Measurements from ENCODE around the gene ZMYND8.

ZMYND8 gene

GRCh38 chr20:47244451-47244850 is 112.0 kb downstream of the ZMYND8 start:
- H4K20me1 ChIP-seq (ENCODE audit: insufficient read depth, low read length), result peaks cover 16% of the 10 kb centered on the region; the same call in 1 of the 2 replicates
- TF ChIP-seq EZH2 (IDR thresholded peaks at IDR 0.05; ENCODE audit: borderline replicate concordance, low read depth, low read length, severe bottlenecking), result no peak
- TF ChIP-seq, protein P1, sequence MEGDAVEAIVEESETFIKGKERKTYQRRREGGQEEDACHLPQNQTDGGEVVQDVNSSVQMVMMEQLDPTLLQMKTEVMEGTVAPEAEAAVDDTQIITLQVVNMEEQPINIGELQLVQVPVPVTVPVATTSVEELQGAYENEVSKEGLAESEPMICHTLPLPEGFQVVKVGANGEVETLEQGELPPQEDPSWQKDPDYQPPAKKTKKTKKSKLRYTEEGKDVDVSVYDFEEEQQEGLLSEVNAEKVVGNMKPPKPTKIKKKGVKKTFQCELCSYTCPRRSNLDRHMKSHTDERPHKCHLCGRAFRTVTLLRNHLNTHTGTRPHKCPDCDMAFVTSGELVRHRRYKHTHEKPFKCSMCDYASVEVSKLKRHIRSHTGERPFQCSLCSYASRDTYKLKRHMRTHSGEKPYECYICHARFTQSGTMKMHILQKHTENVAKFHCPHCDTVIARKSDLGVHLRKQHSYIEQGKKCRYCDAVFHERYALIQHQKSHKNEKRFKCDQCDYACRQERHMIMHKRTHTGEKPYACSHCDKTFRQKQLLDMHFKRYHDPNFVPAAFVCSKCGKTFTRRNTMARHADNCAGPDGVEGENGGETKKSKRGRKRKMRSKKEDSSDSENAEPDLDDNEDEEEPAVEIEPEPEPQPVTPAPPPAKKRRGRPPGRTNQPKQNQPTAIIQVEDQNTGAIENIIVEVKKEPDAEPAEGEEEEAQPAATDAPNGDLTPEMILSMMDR (IDR thresholded peaks at IDR 0.05; ENCODE audit: borderline replicate concordance, extremely low read depth, low read length, poor library complexity, severe bottlenecking), result no peak
- no peaks in the 10 kb centered on the region for H3K27me3 ChIP-seq (ENCODE audit: insufficient read depth, low read length, poor library complexity)
- peaks cover 86% of the 10 kb centered on the region for H3K36me3 ChIP-seq (ENCODE audit: insufficient read depth, low read length)
- ATAC-seq (ENCODE audit: insufficient read depth, low read depth) (no peak), DNase-seq (no peak)
- no peak overlapping the region for H3K4me2 ChIP-seq (ENCODE audit: insufficient read depth, low read length)
- no peaks in the 10 kb centered on the region for H3K9me3 ChIP-seq (ENCODE audit: insufficient read depth, low read length, severe bottlenecking)
- H3K4me1 ChIP-seq (ENCODE audit: insufficient read depth, low read length), result no peaks in the 10 kb centered on the region
- no peak overlapping the region for H3K9ac ChIP-seq (ENCODE audit: low read depth, low read length)
- H3K27ac ChIP-seq (ENCODE audit: low read length), result no peak overlapping the region
- H3K79me2 ChIP-seq (ENCODE audit: insufficient read depth, low read length), result 0 out of 2 replicates have a peak, but pooled peaks cover 3% of the 10 kb centered on the region
- no peak overlapping the region for H2AFZ ChIP-seq (ENCODE audit: low read depth, low read length)
- no peak overlapping the region for H3K4me3 ChIP-seq (ENCODE audit: low read depth in 1 of 2, low read length in 2 of 2)

- H3K79me2 ChIP-seq (ENCODE audit: insufficient read depth, low read length), result 0 out of 2 replicates have a peak, but pooled peaks cover 2% of the 10 kb centered on the region
- H3K36me3 ChIP-seq (ENCODE audit: insufficient read depth, low read length), result peaks cover 86% of the 10 kb centered on the region
Measured at GRCh38 chr20:47243532-47244305, 112.8 kb downstream of the ZMYND8 start.

DNA sequence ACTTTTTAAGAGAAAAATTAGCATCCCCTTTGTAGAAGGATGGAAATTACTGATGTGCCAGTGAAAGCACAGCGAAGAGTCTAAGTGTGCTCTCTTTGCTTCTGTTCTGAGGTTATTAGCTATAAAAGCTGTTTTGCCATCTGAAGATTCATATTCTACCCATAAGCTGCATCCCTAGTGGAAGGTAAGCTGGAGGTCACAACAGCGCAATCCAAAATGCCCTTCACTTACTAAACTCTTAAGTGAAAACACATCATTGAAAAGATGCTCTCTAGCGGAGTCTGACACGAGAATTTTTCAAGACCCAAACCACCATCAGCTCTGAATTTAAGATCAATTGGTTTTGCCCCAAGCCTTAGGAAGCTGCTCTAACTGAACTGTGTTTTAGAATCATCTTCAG is 113.5 kb downstream of the ZMYND8 start:
- H3K4me3 ChIP-seq (ENCODE audit: low read depth in 1 of 2, low read length in 2 of 2), result no peak overlapping the region
- H3K36me3 ChIP-seq (ENCODE audit: insufficient read depth, low read length), result peaks cover 86% of the 10 kb centered on the region
- H4K20me1 ChIP-seq (ENCODE audit: insufficient read depth, low read length), result peaks cover 16% of the 10 kb centered on the region; the same call in 1 of the 2 replicates
- H2AFZ ChIP-seq (ENCODE audit: low read depth, low read length), result no peak overlapping the region
- H3K27ac ChIP-seq (ENCODE audit: low read length), result no peak overlapping the region
- H3K9ac ChIP-seq (ENCODE audit: low read depth, low read length), result no peak overlapping the region
- H3K79me2 ChIP-seq (ENCODE audit: insufficient read depth, low read length), result no peaks in the 10 kb centered on the region
- H3K4me2 ChIP-seq (ENCODE audit: insufficient read depth, low read length), result no peak overlapping the region
- H3K9me3 ChIP-seq (ENCODE audit: insufficient read depth, low read length, severe bottlenecking), result no peaks in the 10 kb centered on the region
- no peak for TF ChIP-seq EZH2 (IDR thresholded peaks at IDR 0.05; ENCODE audit: borderline replicate concordance, low read depth, low read length, severe bottlenecking)
- TF ChIP-seq, protein P1 (IDR thresholded peaks at IDR 0.05; ENCODE audit: borderline replicate concordance, extremely low read depth, low read length, poor library complexity, severe bottlenecking), result no peak
- no peaks in the 10 kb centered on the region for H3K4me1 ChIP-seq (ENCODE audit: insufficient read depth, low read length)
- DNase-seq (no peak), ATAC-seq (ENCODE audit: insufficient read depth, low read depth) (no peak)
- H3K27me3 ChIP-seq (ENCODE audit: insufficient read depth, low read length, poor library complexity), result no peaks in the 10 kb centered on the region

More at GRCh38 chr20:47243532-47244305, 112.8 kb downstream of the ZMYND8 start:
- DNase-seq (no peak), ATAC-seq (ENCODE audit: insufficient read depth, low read depth) (no peak)
- Histone ChIP-seq H3K9me3 (ENCODE audit: insufficient read depth, low read length, severe bottlenecking) (no peaks in the 10 kb centered on the region), H3K4me2 (ENCODE audit: insufficient read depth, low read length) (no peak overlapping the region), H3K4me3 (ENCODE audit: low read depth in 1 of 2, low read length in 2 of 2) (no peak overlapping the region), H3K9ac (ENCODE audit: low read depth, low read length) (no peak overlapping the region), H2AFZ (ENCODE audit: low read depth, low read length) (no peak overlapping the region), H3K27me3 (ENCODE audit: insufficient read depth, low read length, poor library complexity) (no peaks in the 10 kb centered on the region), H3K4me1 (ENCODE audit: insufficient read depth, low read length) (no peaks in the 10 kb centered on the region), H4K20me1 (ENCODE audit: insufficient read depth, low read length) (peaks cover 19% of the 10 kb centered on the region; the same call in 1 of the 2 replicates), H3K27ac (ENCODE audit: low read length) (no peak overlapping the region)
- TF ChIP-seq EZH2 (IDR thresholded peaks at IDR 0.05; ENCODE audit: borderline replicate concordance, low read depth, low read length, severe bottlenecking), result no peak
- TF ChIP-seq, protein P1 (IDR thresholded peaks at IDR 0.05; ENCODE audit: borderline replicate concordance, extremely low read depth, low read length, poor library complexity, severe bottlenecking), result no peak

Measured in DND-41 (cell line).